SH-SY5Y (cell line): ENCODE results near the gene LHFPL3.

ENCODE experiments used
- GATA2 ChIP-seq: IDR thresholded peaks from 2 replicates; pipeline ENCODE4 v1.6.1; 2011; ENCODE audit warnings: mild to moderate bottlenecking, low read depth, low read length
- GATA3 ChIP-seq: IDR thresholded peaks from 2 replicates; pipeline ENCODE4 v1.6.1; 2011; ENCODE audit warnings: low read depth, mild to moderate bottlenecking, low read length, moderate library complexity

GRCh38 chr7:104883718-104884452 is 555.5 kb downstream of the LHFPL3 start:
- TF ChIP-seq GATA3 = no peak
- TF ChIP-seq GATA2 = no peak
